GM18511 (cell line): ENCODE measurements around the gene MLN.

Experiments used
- ATAC-seq: cut with Tn5 transposase; IDR thresholded peaks from one replicate; pipeline ENCODE4 v1.9.1; 2021; ENCODE audit warnings: mild to moderate bottlenecking, moderate library complexity; ENCODE audit not compliant: unreplicated experiment

The MLN gene

DNA sequence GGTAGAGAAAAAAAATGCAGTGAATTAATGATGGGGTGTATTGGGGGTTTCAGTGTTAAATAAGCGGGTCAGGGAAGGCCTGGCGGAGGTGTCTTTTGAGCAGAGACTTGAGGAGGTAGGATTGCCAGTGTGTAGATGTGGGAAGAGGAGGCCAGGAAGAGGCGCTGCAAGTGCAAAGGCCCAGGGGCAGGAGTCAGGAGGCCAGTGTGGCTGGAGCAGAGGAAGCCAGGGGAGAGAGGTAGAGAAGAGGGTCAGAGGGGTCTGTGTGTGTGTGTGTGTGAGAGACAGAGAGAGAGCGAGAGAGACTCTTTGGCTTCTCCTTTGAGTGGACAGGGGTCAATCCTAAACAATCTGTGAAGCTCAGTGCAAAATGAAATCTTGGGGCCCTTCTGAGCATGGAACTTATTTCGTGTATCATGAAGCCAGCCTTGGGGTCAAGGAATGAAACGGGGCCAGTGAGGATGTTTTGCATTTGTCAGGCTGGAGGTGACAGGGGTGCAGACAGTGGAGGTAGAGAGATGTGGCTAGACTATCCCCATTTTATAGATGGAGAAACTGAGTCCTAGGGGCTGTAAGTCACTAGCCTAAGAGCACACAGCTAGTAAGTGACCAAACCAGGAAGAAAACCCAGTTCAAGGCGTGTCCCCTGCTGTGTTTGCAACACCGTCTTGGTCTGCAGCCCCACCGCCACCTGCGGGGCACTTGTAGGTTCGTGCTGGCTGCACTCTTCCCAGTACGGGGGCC, 47.4 kb downstream of the MLN start:
- no peak for ATAC-seq

DNA sequence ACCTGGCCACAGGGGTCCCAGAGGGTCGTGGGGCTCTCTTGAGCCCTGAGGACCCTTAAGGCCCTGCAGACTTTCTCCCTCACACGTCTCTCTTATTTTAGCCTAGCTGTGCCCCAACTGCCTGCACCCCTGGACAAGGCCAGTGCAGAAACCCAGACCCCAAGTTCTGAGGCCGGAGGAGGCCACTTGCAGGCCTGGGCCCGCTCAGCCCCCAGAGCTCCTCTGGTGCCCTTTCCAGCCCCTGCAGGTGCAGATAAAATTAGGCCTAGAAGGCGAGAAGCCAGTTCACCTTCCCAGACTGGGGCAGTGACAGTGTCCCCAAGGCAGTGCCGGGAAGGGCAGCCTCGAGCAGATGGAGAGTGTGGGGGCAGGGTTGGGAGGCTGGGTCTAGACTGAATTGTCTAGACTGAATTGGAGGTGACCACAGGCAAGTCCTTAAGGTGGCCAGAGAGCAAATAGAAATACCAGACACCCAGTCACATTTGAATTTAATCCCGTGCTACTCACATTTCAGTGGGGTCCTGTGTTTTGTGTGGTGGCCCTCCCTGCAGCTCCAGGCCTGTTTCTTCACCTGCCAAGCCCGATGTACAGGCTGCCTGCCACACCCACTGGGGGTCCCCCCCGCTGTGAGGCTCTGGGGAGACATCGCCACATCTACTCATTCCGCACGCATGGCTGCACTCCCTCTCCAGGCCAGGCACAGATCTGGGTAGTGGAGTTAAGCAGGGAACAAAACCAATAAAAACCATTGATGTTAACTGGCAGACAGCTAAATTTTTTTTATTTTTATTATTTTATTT, 48.5 kb downstream of the MLN start:
- ATAC-seq = no peak

DNA sequence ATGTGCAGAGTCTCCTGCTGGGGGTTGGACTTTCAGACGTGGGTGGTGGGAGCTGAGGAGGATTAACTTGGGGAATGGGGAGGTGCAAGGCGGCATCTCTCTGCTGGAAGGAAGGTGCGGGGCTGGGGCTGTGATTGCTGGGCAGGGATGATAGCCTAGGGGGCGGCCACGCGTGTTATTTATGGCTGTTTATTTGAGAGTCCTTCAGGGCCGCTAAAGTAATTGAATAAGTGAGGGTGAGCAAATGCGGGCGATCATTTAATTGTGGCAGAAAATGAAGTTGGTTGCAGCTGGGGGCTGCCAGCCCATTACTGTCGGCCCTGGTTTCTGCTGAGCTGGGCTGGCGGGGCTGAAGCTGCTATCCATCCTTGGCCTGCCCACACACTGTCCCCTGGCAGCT, 49.6 kb downstream of the MLN start:
- ATAC-seq = no peak

DNA sequence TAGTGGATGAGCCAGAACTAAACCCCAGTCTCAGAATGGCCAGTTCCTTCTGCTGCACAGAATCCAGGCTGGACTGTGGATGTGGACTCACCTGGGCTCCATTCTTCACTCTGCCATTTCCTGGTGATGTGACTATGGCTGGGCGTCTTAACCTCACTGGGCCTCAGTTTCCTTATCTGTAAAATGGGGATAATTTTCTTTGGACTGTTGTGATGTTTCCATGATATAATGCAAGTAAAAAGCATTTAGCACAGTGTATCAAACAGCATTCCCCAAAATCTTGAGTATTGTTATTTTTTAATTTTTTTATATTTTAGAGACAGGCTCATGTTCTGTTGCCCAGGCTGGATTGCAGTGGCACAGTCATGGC, 51.2 kb downstream of the MLN start:
- no peak for ATAC-seq

DNA sequence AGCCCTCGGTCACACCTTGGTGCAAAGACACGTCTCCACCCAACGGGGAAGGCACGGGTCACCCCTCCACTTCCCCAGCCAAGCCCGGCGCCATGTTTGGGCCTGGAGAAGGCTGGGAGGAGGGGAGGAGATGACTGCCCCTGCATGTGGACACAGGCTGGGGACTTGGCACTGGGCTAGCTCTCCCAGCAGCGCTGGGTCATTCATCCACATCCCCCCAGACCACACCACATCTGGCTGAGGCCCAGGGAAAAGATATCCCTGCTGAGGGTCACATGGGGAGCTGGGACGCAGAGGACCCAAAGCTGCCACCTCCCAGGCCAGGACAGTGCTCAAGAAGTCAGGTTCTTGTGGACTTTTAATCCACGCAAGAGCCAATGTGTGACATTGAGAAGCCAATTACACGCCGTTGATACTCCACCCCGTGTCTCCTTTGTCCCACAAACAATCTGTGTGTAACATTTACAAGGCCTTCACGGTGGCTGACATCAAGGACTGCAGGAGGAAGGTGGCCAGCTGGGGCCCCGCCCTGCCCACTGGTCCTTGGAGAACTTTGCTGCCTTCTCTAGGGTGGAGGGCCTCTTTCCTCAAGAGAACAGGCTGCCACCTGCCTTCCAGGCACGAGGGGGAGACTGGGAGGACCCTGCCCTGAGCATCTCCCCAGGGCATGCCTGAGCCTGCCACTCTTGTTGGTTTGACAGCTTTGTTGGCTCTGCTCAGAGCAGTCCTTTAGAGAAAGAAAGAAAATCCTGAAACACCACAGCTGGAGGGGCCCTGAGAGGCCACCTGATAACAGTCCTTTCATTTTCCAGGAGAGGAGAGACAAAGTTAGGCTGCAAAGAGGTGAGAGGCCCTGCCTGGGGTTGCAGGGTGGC, 51.8 kb downstream of the MLN start:
- ATAC-seq = no peak

DNA sequence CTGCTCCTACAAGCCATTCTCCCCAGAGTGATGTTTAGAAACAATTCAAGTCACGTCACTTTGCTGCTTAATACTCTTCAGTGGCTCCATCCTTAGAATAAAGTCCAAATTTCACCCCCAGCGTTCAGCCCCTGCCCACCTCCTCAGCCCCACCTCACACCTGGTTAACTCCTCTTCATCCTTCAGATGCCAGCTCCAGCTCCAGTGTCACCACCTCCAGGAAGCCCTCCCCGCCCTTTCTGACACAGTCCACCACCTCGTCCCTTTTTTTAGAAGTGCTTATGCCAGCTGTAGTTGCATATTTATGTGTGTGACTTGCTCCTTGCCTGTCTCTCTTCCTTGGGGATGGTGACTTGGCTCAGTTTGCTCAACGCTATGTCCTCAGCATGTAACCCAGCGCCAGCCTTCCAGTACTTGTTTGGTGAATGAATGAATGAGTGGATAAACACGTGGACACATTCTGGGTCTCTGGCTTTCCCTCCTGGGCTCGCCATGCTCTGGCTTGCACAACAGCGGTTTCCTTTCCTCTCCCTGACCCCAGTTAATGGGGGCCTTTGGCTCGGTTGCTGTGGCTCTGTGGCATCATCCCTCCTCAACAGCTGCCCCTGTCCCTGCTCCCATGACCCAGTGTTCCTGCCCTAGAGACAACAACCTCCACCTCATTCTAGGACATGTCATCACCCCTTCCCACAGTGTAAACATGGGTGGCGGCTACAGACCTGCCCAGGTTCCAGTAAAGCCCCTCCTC, 53.4 kb downstream of the MLN start:
- no peak for ATAC-seq

DNA sequence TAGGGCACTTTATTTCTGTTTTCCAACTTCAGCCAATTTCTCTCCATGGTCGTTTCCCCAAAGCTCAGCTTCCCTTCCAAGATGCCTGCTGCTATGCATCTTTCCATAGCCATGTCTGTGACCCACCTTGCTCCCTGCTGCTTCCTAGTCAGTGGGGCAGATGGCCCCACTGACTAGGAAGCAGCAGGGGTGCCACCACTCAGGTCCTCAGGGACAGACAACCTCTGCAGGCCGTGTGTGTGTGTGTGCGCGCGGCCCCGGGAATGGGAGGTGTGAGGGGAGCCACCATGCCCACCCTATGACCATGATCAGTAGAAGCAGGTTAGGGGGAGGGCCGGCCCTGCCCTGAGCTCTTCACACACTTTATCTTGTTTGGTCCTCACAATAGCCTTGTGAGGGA, 54.4 kb downstream of the MLN start:
- no peak for ATAC-seq

DNA sequence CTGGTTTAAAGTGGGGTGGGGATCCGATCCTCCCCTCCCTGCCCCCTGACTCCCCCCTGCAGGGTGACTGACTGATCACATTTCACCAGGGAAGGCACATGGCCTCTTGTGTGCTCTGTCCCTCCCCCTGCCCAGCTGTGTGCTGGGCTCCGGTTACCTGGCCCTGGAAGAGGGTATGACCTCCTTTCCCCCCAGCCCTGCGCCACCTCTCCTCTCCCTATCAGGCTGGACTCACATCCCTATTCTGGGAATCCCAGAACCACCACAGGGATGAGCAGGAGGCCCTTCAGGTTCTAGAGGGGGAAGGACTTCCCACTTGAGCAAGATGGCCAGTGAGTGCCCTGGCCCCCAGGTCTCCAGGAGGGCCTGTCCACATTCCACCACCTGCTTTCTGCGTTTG, 55.0 kb downstream of the MLN start:
- ATAC-seq = no peak

DNA sequence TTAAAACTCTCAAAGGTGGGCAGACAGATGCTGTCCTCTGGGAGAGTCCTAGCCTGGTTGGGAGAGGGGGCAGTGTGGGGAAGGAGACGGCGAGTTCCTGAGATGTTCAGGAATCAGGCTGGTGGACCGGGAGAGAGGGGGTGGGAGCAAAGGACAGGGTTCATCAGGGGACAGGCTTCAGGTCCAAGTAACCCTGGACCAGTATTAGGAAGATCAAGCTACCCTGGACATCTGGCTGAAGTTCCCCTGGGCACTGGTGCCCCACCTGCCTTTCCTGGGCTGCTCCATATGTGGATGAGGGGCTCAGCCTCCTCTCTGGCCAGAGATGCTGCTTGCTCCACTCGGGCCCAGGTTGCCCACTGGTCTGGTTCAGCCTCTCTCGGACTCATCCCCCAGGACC, 56.0 kb downstream of the MLN start:
- no peak for ATAC-seq

DNA sequence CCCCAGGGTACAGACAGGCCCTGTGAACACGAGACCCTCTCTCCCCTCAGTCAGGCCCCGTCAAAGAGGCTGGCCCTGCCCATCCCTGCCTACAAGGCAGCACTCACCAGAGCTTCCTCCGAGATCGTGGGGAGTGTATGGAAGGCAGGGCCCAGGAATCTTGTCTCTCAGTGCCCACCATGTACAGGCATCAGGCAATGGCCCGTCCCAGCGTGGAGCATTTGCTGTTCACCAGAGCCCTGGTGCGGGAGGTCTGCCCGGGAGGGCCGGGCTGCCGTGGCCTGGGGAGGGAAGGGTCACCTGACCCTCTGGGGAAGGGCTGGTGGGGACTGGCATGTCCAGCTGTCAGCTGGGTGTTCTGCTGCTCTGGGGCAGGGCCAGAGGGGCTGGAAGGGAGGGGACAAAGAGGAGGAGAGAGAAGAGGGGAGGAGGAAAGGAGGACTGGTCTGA, 57.1 kb downstream of the MLN start, which contains the start of gene IP6K3:
IP6K3 (minus strand) TSS at position 255 of the 450 bp plus-strand sequence. CDS start 11,429 bp downstream, outside the sequence.
- ATAC-seq = no peak

DNA sequence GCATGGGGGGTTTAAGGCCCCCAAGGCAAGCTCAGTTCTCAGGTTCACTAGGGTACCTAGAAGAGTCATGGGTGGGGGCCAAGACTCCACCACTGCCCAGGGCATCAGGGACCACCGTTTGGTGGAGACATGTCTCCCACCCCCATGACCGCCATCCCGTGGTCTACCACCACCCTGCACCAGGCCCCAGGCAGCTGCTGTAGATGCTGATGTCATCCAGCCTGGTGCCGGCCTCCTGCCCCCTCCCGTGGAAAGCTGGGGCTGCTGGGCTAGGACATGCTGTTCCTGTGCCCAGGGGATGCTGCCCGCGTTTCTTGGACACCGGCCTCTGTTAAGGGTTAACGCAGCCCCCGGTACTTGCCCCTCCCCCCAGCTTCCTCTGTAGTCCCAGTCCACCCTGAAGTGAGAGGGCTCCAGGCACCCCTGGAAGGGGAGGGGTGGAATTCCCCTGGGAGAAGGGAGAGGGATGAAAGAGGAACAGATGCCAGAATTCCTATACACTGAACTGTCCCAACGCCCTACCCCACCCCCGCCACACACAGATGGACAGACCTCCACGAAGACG, 57.7 kb downstream of the MLN start:
- no peak for ATAC-seq

DNA sequence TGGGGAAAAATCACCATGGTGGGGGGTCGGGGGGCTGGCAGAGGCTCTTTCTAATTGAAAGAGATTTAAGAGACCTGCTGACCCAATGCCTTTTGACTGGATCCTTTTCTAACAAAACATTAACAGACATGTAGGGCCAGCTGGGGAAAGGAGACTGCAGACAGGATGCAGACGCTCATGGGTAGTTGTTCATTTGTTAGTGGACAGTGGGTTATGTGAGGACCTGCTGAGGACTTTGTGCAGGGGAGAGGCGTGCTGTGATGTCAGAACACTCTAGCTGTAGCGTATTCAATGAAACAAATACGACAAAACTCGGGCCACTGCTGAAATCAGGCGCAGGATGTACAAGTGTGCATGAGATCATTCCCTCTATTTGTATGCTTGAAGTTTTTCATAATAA, 58.3 kb downstream of the MLN start:
- ATAC-seq = no peak

DNA sequence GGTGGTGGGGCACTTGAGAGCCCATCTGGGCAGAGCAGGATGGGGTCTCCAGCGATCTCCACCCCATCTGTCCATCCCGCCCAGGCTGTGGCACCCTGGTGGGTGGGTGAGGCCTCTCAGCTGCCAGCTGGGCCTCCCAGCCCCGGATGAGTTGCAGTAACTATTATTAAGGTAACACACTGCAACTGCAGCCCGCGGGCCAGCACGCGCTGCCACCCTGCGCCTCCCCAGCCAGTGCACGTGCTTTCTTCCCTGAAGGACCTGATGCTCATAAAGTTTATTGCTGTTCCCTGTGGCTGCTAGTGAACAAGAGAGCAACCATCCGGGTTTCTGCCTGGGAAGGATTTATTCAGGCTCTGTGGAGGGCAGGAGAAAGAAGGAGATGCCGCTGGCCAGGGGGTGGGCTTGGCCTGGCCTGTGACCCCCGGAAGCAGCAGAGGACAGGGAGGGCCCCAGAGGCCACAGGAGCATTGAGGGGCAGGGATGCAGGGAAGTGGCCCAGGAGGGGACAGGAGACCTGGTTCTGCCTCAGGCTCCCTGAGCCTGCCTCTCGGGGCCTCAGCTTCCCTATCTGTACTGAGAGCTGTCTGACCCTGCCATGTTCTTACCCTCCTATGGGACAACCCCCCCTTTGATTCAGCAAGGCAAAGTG, 58.8 kb downstream of the MLN start:
- ATAC-seq = no peak
